OCI-LY1 (cell line): Measurements from ENCODE around the gene SLC26A8.
"Not testable (repeated sequence)": the region's sequence is repeated elsewhere in the genome, so short reads cannot be mapped to it uniquely, and the experiment has no call there.

Experiments
- H2AFZ ChIP-seq: fragments of 200-600 bp; sonication (generic), shearing (Covaris generic); 2 replicates; pipeline ENCODE4 v1.6.0; 2014; ENCODE audit warnings: antibody characterized with exemption, mild to moderate bottlenecking, low read length
- H3F3A ChIP-seq: fragments of 200-600 bp; sonication (generic), shearing (Covaris generic); 2 replicates; pipeline ENCODE4 v1.6.0; 2014; ENCODE audit warnings: mild to moderate bottlenecking, antibody characterized with exemption, low read length, moderate library complexity; ENCODE audit not compliant: insufficient read depth
- H3K27ac ChIP-seq: fragments of 200-600 bp; sonication (generic); 2 replicates; pipeline ENCODE4 v1.5.1; 2014; ENCODE audit warnings: low read length, mixed run types, mild to moderate bottlenecking, low read depth; ENCODE audit not compliant: poor library complexity, severe bottlenecking
- H3K27me3 ChIP-seq: fragments of 200-600 bp; sonication (generic); 2 replicates; pipeline ENCODE4 v1.6.0; 2014; ENCODE audit warnings: antibody characterized with exemption, mild to moderate bottlenecking, low read length, moderate library complexity; ENCODE audit not compliant: insufficient read depth
- H3K36me3 ChIP-seq: fragments of 200-600 bp; sonication (generic); 2 replicates; pipeline ENCODE4 v1.6.1; 2014; ENCODE audit warnings: mild to moderate bottlenecking, antibody characterized with exemption, low read length, moderate library complexity, mixed read lengths; ENCODE audit not compliant: insufficient read depth
- H3K4me1 ChIP-seq: fragments of 200-600 bp; sonication (generic); 2 replicates; pipeline ENCODE4 v1.5.1; 2014; ENCODE audit warnings: mild to moderate bottlenecking, low read length, moderate library complexity; ENCODE audit not compliant: insufficient read depth, severe bottlenecking
- H3K4me2 ChIP-seq: fragments of 200-600 bp; sonication (generic), shearing (Covaris generic); 2 replicates; pipeline ENCODE4 v1.6.1; 2014; ENCODE audit warnings: low read length
- H3K4me3 ChIP-seq: fragments of 200-600 bp; sonication (generic); 2 replicates; pipeline ENCODE4 v1.5.1; 2014; ENCODE audit warnings: low read length, low read depth, mild to moderate bottlenecking, mixed read lengths; ENCODE audit not compliant: poor library complexity, severe bottlenecking
- H3K79me2 ChIP-seq: fragments of 200-600 bp; shearing (Covaris generic); 2 replicates; pipeline ENCODE4 v1.6.1; 2016; ENCODE audit warnings: mixed run types, low read length, mixed read lengths; ENCODE audit not compliant: insufficient read depth
- H3K9ac ChIP-seq: fragments of 200-600 bp; sonication (generic), shearing (Covaris generic); 2 replicates; pipeline ENCODE4 v1.6.1; 2014; ENCODE audit warnings: mild to moderate bottlenecking, low read length, mixed read lengths
- H3K9me2 ChIP-seq: fragments of 200-600 bp; sonication (generic), shearing (Covaris generic); 2 replicates; pipeline ENCODE4 v1.6.1; 2014; ENCODE audit warnings: low read depth, mild to moderate bottlenecking, low read length, mixed read lengths
- H3K9me3 ChIP-seq: fragments of 200-600 bp; shearing (Covaris generic); 2 replicates; pipeline ENCODE4 v1.6.1; 2014; ENCODE audit warnings: low read length, mixed read lengths
- H4K20me1 ChIP-seq: fragments of 200-600 bp; sonication (generic), shearing (Covaris generic); 2 replicates; pipeline ENCODE4 v1.6.0; 2016; ENCODE audit warnings: mild to moderate bottlenecking, low read length; ENCODE audit not compliant: insufficient read depth
- EZH2 ChIP-seq: fragments of 200-600 bp; sonication (generic), shearing (Covaris generic); IDR thresholded peaks from 2 replicates; pipeline ENCODE4 v1.8.0; 2017; ENCODE audit warnings: borderline replicate concordance, mixed run types, mild to moderate bottlenecking, antibody characterized with exemption, low read length, moderate library complexity, mixed read lengths
- TF ChIP-seq, protein P1 (sequence below): fragments of 200-600 bp; sonication (generic), shearing (Covaris generic); IDR thresholded peaks from 2 replicates; pipeline ENCODE4 v1.5.1; 2017; ENCODE audit warnings: mild to moderate bottlenecking, antibody characterized with exemption, low read length, moderate library complexity, mixed read lengths

SLC26A8 gene

DNA sequence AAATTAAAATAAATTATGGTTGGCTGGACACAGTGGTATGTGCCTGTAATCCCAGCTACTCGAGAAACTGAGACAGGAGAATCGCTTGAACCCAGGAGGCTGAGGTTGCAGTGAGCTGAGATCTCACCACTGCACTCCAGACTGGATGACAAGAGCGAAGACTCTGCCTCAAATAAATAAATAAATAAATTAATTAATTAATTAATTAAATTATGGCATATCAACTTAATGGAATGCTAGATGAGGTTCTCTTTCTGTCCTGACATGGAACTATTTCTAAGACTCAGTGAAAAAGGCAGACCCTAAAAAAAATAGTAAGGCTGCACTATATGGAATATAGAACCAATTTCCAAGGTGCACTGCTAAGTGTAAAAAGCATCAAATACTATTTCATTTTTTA, 108.4 kb downstream of the SLC26A8 start:
- H2AFZ ChIP-seq: no peak overlapping the region
- H3K4me1 ChIP-seq: peaks cover 24% of the 10 kb centered on the region
- no peak overlapping the region for H3K4me2 ChIP-seq
- H3K27me3 ChIP-seq: no peaks in the 10 kb centered on the region
- peaks cover 69% of the 10 kb centered on the region for H3K36me3 ChIP-seq
- no peaks in the 10 kb centered on the region for H4K20me1 ChIP-seq
- no peak overlapping the region for H3K27ac ChIP-seq
- TF ChIP-seq, protein P1, sequence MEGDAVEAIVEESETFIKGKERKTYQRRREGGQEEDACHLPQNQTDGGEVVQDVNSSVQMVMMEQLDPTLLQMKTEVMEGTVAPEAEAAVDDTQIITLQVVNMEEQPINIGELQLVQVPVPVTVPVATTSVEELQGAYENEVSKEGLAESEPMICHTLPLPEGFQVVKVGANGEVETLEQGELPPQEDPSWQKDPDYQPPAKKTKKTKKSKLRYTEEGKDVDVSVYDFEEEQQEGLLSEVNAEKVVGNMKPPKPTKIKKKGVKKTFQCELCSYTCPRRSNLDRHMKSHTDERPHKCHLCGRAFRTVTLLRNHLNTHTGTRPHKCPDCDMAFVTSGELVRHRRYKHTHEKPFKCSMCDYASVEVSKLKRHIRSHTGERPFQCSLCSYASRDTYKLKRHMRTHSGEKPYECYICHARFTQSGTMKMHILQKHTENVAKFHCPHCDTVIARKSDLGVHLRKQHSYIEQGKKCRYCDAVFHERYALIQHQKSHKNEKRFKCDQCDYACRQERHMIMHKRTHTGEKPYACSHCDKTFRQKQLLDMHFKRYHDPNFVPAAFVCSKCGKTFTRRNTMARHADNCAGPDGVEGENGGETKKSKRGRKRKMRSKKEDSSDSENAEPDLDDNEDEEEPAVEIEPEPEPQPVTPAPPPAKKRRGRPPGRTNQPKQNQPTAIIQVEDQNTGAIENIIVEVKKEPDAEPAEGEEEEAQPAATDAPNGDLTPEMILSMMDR: no peak
- no peak for TF ChIP-seq EZH2
- H3K9me2 ChIP-seq: no peaks in the 10 kb centered on the region
- H3K9me3 ChIP-seq: peaks cover 1% of the 10 kb centered on the region; the same call in 1 of the 2 replicates
- H3K4me3 ChIP-seq: no peak overlapping the region
- no peak overlapping the region for H3K9ac ChIP-seq
- no peaks in the 10 kb centered on the region for H3F3A ChIP-seq
- H3K79me2 ChIP-seq: peaks cover 72% of the 10 kb centered on the region

DNA sequence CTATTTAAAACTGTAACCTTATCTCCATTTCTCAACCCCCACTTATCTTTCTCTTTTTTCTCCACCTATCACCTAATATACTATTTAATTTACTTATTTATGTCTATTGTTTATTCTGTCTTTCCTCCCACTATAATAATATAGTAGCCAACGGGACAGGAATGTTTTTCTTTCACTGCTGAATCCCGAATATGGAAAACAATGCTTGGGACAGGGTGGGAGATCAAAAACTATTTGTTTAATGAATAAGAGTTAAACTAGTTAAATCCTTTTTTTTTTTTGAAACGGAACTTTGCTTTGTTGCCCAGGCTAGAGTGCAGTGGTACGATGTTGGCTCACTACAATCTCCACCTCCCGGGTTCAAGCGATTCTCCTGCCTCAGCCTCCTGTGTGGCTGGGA, 109.9 kb downstream of the SLC26A8 start:
- no peaks in the 10 kb centered on the region for H3K9me2 ChIP-seq
- H3K4me1 ChIP-seq: peaks cover 24% of the 10 kb centered on the region
- H3K36me3 ChIP-seq: peaks cover 84% of the 10 kb centered on the region
- peaks cover 67% of the 10 kb centered on the region for H3K79me2 ChIP-seq
- no peaks in the 10 kb centered on the region for H4K20me1 ChIP-seq
- H3K9ac ChIP-seq: no peak overlapping the region
- H3K27me3 ChIP-seq: no peaks in the 10 kb centered on the region
- no peak overlapping the region for H3K4me3 ChIP-seq
- H3F3A ChIP-seq: no peaks in the 10 kb centered on the region
- TF ChIP-seq, protein P1: no peak
- TF ChIP-seq EZH2: no peak
- no peak overlapping the region for H3K4me2 ChIP-seq
- no peak overlapping the region for H3K27ac ChIP-seq
- peaks cover 12% of the 10 kb centered on the region for H3K9me3 ChIP-seq
- H2AFZ ChIP-seq: no peak overlapping the region

DNA sequence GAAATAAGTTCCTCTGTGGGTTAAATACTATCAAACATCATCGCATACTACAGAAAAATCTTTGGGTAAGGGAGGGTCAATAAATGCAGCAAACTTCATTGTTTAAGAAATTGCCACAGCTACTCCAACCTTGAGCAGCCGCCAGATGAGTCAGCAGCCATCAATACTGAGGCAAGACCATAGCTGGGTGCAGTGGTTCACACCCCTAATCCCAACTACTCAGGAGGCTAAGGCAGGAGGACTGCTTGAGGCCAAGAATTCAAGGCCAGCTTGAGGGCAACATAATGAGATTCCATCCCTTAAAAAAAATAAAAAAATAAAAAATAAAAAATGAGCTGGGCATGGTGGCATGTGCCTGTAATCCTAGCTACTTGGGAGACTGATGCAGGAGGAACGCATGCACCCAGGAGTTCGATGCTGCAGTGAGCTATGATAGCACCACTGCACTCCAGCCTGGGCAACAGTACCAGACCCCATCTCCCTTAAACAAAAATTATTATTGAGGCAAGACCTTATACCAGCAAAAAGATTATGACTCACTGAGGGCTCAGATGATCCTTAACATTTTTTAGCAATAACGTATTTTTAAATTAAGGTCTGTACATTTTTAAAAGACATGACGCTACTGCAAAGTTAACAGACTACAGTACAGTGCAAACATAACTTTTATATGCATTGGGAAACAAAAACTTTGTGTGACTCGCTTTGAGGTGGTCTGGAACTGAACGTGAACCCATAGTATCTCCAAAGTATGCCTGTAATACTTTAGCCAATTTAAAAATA, 112.4 kb downstream of the SLC26A8 start:
- peaks cover 25% of the 10 kb centered on the region for H3K9me3 ChIP-seq
- no peak overlapping the region for H3K9ac ChIP-seq
- peaks cover 3% of the 10 kb centered on the region for H3K4me1 ChIP-seq
- no peak for TF ChIP-seq EZH2
- TF ChIP-seq, protein P1: no peak
- H3F3A ChIP-seq: no peaks in the 10 kb centered on the region
- H3K36me3 ChIP-seq: peaks cover 93% of the 10 kb centered on the region
- peaks cover 60% of the 10 kb centered on the region for H3K79me2 ChIP-seq
- H4K20me1 ChIP-seq: no peaks in the 10 kb centered on the region
- H3K27ac ChIP-seq: no peak overlapping the region
- H3K4me2 ChIP-seq: no peak overlapping the region
- no peaks in the 10 kb centered on the region for H3K9me2 ChIP-seq
- H3K27me3 ChIP-seq: no peaks in the 10 kb centered on the region
- no peak overlapping the region for H2AFZ ChIP-seq
- H3K4me3 ChIP-seq: no peak overlapping the region

DNA sequence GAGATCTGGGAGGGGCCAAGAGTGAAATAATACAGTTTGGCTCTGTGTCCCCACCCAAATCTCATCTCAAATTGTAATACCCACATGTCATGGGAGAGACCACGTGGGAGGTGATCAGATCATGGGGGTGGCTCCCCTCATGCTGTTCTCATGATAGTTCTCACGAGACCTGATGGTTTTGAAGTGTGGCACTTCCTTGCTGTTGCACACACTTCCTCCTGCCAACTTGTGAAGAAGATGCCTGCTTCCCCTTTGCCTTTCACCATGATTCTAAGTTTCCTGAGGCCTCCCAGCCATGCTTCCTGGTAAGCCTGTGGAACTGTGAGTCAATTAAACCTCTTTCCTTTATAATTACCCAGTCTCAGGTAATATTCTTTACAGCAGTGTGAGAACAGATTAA, 114.9 kb downstream of the SLC26A8 start:
- not testable (repeated sequence) for H3K9me2 ChIP-seq, H4K20me1 ChIP-seq, H3K4me2 ChIP-seq, H3F3A ChIP-seq, H2AFZ ChIP-seq, H3K27me3 ChIP-seq, H3K9ac ChIP-seq, H3K4me1 ChIP-seq, H3K4me3 ChIP-seq, H3K27ac ChIP-seq
- Histone ChIP-seq H3K9me3 (peaks cover 25% of the 10 kb centered on the region), H3K79me2 (peaks cover 68% of the 10 kb centered on the region), H3K36me3 (peaks cover 93% of the 10 kb centered on the region)

DNA sequence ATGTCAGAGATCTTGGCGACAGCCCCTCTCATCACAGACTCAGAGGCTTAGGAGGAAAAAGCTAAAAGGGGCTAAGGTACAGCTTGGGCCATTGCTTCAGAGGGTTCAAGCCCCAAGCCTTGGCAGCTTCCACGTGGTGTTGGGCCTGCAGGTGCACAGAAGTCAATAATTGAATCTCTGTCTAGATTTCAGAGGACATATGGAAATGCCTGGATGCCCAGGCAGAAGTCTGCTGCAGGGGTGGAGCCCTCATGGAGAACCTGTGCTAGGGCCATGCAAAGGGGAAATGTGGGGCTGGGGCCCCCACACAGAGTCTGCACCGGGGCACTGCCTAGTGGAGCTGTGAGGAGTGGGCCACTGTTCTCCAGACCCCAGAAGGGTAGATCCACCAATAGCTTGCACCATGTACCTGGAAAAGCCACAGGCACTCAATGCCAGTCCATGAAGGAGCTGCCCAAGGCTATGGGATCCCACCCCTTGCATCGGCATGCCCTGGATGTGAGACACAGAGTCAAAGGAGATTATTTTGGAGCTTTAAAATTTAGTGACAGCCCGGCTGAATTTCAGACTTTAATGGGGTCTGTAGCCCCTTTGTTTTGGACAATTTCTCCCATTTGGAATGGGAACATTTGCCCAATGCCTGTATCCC, 115.6 kb downstream of the SLC26A8 start:
- H3K27ac ChIP-seq, H3F3A ChIP-seq, H3K4me3 ChIP-seq, H3K9ac ChIP-seq, H2AFZ ChIP-seq, H3K9me2 ChIP-seq, H3K4me1 ChIP-seq, H4K20me1 ChIP-seq, H3K27me3 ChIP-seq, H3K4me2 ChIP-seq: not testable (repeated sequence)
- Histone ChIP-seq H3K36me3 (peaks cover 93% of the 10 kb centered on the region), H3K9me3 (peaks cover 25% of the 10 kb centered on the region), H3K79me2 (peaks cover 66% of the 10 kb centered on the region)
